ENCODE measurements around the gene OVOL1. TPM values are rescaled to one million over a fixed set of nuclear protein-coding genes. Genes with fewer than 3 reads are reported as not detected.

The OVOL1 gene
- total and polyA plus RNA-seq, 8 donors: 0.92 to 120 (median 7.8) TPM; not detected in 1

DNA sequence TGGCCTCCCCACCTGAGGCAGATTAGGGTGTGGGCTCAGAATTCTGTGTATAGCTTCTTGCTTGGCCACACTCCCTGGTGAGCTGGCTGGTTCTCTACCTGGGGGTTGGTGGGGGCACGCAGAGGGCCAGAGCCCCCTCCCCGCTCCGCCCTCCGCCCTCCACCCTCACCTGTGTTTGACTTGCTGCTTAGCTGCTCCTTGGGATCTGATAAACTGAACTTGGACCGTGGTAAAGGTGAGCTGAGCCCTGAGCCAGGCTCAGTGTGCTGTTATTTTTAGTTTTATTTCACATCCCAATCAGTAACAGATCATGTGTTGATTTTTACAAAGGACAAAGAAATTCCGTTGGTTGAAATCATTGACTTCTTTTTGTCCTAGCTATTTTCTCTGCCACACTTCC, 2.0 kb downstream of the OVOL1 start:
- DNase-seq: peak in 1 of 2 donors; percentile 65
- Histone ChIP-seq H3K27me3 (peaks cover 19 to 64% (median 33%) of the 10 kb centered on the region in 3 donors), H3K4me1 (peaks cover 31 to 79% (median 78%) of the 10 kb centered on the region in 4 donors), H3K4me3 (peak overlapping the region in 3 of 4 donors; percentile 35 to 52 (median 39)), H3K9me3 (no peaks in the 10 kb centered on the region), H3K27ac (peak overlapping the region in 4 of 5 donors; percentile 47 to 74 (median 52)), H3K36me3 (no peaks in the 10 kb centered on the region)
- no peak for TF ChIP-seq POLR2A (IDR thresholded peaks at IDR 0.05)
- TF ChIP-seq EP300 (IDR thresholded peaks at IDR 0.05): no peak
- TF ChIP-seq, protein P1, sequence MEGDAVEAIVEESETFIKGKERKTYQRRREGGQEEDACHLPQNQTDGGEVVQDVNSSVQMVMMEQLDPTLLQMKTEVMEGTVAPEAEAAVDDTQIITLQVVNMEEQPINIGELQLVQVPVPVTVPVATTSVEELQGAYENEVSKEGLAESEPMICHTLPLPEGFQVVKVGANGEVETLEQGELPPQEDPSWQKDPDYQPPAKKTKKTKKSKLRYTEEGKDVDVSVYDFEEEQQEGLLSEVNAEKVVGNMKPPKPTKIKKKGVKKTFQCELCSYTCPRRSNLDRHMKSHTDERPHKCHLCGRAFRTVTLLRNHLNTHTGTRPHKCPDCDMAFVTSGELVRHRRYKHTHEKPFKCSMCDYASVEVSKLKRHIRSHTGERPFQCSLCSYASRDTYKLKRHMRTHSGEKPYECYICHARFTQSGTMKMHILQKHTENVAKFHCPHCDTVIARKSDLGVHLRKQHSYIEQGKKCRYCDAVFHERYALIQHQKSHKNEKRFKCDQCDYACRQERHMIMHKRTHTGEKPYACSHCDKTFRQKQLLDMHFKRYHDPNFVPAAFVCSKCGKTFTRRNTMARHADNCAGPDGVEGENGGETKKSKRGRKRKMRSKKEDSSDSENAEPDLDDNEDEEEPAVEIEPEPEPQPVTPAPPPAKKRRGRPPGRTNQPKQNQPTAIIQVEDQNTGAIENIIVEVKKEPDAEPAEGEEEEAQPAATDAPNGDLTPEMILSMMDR (IDR thresholded peaks at IDR 0.05): no peak
- TF ChIP-seq POLR2AphosphoS5 (IDR thresholded peaks at IDR 0.05): no peak
- WGBS, 5 donors: 36 to 69% (median 39%) methylated on average over 6 of the region's 6 CpGs
- intact Hi-C loops (cut with DNase I; ENCODE audit: low total_unique reads): no loop called here

DNA sequence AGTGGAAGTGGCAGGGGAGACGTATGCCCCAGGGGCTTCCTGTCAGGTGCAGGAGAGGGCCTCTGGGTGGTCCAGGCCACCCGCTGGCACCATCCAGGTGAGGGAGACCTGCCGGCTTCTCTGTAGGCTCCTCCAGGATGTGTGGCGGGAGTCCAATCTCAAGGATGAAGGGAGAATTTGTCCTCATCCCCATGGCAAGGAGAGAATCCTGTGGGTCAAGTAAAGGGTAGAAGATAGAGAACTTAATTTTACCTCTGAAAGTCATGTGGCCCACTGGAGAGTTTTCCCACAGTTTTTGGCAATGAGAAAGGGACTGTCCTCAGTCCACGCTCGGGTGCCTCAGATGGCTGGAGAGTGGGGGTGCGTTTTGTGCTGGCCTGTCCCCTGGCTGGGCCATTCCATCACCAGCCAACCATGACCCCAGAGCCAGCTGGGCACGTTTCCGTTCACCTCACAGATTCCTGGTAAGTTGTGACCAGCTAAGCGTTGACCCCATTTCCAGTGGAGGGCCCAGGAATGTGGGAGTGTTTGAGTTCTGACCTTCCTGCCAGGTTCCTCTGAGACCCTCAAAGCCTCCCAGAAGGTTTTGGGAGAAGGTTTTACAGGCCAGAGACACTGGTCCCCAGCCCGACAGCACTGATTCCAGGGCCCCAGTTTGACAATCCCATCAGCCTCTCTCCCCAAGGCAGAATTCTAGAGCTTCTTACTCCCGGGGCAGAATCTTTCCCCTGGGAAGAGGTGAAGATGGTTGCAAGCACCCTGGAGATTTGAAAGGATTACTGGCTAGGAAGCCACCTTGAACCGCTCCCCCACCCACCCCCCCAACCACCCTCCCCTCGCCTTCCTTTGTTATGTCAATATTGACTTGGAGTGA, 2.6 kb downstream of the OVOL1 start:
- peaks cover 31 to 82% (median 78%) of the 10 kb centered on the region in 4 donors for H3K4me1 ChIP-seq
- WGBS, 5 donors: 62 to 75% (median 67%) methylated on average over 11 to 14 of the region's 14 CpGs
- intact Hi-C loops (cut with DNase I; ENCODE audit: low total_unique reads): no loop called here

DNA sequence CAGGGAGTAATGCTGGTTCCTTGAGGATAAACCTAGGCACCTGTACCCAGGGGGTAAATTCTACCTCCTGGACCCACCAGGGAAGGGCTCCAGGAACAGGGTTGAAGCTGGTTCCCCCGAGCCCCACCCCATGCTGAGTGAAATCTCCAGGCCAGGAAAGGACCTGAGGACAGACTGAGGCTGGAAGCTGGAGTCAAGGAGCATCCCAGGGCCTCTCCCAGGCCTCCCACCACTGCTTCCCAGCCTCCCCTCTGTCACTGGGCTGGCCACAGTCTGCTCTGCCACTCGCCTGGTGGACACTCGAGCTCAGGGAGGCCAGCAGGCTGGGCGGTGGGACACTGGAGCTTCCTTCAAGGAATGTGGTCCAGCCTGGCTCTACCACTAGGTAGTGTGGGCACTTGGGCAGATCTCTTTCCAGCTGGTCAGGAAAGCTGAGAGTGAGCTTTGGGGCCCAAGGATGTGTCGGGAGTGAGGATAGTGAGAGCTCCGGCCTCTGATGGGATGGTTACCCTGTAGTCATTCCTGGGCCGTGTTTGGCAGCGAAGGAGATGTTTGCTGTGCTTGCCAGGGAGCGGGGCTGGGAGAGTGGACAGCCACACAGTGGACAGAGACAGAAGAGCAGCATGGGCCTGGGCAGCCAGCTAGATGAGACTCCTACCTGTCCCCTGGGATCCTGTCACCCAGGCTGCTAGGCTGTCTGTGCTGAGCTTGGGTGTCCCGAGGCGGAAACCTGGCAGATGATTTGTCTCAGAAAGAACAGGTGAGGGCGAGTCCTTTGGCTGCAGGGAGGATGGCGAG, 3.4 kb downstream of the OVOL1 start:
- Histone ChIP-seq H3K36me3 (peaks cover 0 to 8% (median 0%) of the 10 kb centered on the region in 4 donors), H3K9me3 (no peaks in the 10 kb centered on the region), H3K27me3 (peaks cover 19 to 64% (median 33%) of the 10 kb centered on the region in 3 donors), H3K4me3 (no peak overlapping the region), H3K27ac (no peak overlapping the region), H3K4me1 (peaks cover 31 to 82% (median 78%) of the 10 kb centered on the region in 4 donors)
- no peak for DNase-seq
- intact Hi-C loops (cut with DNase I; ENCODE audit: low total_unique reads): no loop called here
- 69 to 96% (median 71%) methylated on average over 9 to 13 of the region's 13 CpGs for WGBS, 5 donors
- TF ChIP-seq, protein P1 (IDR thresholded peaks at IDR 0.05): no peak
- no peak for TF ChIP-seq POLR2A (IDR thresholded peaks at IDR 0.05)
- no peak for TF ChIP-seq POLR2AphosphoS5 (IDR thresholded peaks at IDR 0.05)
- TF ChIP-seq EP300 (IDR thresholded peaks at IDR 0.05): no peak

More for the DNA sequence above, 2.6 kb downstream of the OVOL1 start:
- no peaks in the 10 kb centered on the region for H3K9me3 ChIP-seq
- no peak for TF ChIP-seq POLR2A (IDR thresholded peaks at IDR 0.05)
- no peak for TF ChIP-seq POLR2AphosphoS5 (IDR thresholded peaks at IDR 0.05)
- TF ChIP-seq EP300 (IDR thresholded peaks at IDR 0.05): no peak
- TF ChIP-seq, protein P1 (IDR thresholded peaks at IDR 0.05): no peak
- peaks cover 19 to 64% (median 33%) of the 10 kb centered on the region in 3 donors for H3K27me3 ChIP-seq
- H3K4me3 ChIP-seq: no peak overlapping the region
- peak overlapping the region in 4 of 5 donors; percentile 27 to 74 (median 50) for H3K27ac ChIP-seq
- DNase-seq: no peak
- no peaks in the 10 kb centered on the region for H3K36me3 ChIP-seq
